ENCODE data around the gene UNC5C.

UNC5C gene

DNA sequence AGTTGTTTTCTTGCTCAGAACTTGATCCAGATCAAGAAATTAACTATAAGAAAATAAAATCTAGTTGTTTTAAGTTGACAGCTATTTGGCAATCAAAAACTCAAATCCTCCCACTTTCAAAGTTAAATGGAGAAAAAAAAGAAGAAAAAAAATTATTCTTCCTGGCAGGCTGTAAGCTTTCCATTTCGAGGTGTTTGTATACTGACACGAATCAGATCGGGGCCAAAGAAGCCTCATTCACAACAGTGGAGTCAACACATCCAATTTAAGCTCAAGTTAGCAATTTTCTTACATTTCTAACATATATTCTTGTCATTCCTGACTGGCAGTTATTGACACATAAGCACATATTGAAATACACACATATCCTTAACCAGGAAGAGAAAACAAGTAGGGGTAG is 119.4 kb downstream of the UNC5C start:
- H3K4me1 ChIP-seq (ENCODE audit: control insufficient read depth, insufficient read depth, low read length), result 0 out of 2 replicates have a peak, but pooled peaks cover 4% of the 10 kb centered on the region
- H3K9me3 ChIP-seq (ENCODE audit: control insufficient read depth, insufficient read depth, low read depth, low read length), result no peaks in the 10 kb centered on the region
- ChIA-PET POLR2A (no interaction called here), CTCF (no interaction called here)
- no peaks in the 10 kb centered on the region for H3K36me3 ChIP-seq (ENCODE audit: control insufficient read depth in 2 of 2, insufficient read depth in 1 of 2, low read length in 2 of 2)
- TF ChIP-seq ZNF571 (tag by site-specific recombination; IDR thresholded peaks at IDR 0.05) (no peak), ZNF211 (tag by site-specific recombination; IDR thresholded peaks at IDR 0.05; ENCODE audit: low read depth) (no peak), ZBTB1 (tag by site-specific recombination; IDR thresholded peaks at IDR 0.05) (no peak), ZNF2 (tag by site-specific recombination; IDR thresholded peaks at IDR 0.05) (no peak), ZFP3 (tag by site-specific recombination; IDR thresholded peaks at IDR 0.05; ENCODE audit: low read depth) (no peak), ZNF521 (tag by site-specific recombination; IDR thresholded peaks at IDR 0.05) (no peak), GLIS2 (tag by site-specific recombination; IDR thresholded peaks at IDR 0.05) (no peak), ZNF311 (tag by site-specific recombination; IDR thresholded peaks at IDR 0.05; ENCODE audit: borderline replicate concordance) (no peak), ZNF560 (tag by site-specific recombination; IDR thresholded peaks at IDR 0.05; ENCODE audit: borderline replicate concordance) (no peak), KLF16 (tag by site-specific recombination; IDR thresholded peaks at IDR 0.05) (no peak), ZNF140 (tag by site-specific recombination; IDR thresholded peaks at IDR 0.05) (no peak), PRDM1 (tag by site-specific recombination; IDR thresholded peaks at IDR 0.05) (no peak), ZNF626 (tag by site-specific recombination; IDR thresholded peaks at IDR 0.05) (no peak)
- TF ChIP-seq, protein P1, sequence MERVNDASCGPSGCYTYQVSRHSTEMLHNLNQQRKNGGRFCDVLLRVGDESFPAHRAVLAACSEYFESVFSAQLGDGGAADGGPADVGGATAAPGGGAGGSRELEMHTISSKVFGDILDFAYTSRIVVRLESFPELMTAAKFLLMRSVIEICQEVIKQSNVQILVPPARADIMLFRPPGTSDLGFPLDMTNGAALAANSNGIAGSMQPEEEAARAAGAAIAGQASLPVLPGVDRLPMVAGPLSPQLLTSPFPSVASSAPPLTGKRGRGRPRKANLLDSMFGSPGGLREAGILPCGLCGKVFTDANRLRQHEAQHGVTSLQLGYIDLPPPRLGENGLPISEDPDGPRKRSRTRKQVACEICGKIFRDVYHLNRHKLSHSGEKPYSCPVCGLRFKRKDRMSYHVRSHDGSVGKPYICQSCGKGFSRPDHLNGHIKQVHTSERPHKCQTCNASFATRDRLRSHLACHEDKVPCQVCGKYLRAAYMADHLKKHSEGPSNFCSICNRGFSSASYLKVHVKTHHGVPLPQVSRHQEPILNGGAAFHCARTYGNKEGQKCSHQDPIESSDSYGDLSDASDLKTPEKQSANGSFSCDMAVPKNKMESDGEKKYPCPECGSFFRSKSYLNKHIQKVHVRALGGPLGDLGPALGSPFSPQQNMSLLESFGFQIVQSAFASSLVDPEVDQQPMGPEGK (tag by site-specific recombination; IDR thresholded peaks at IDR 0.05), result no peak
- TF ChIP-seq, protein P2, sequence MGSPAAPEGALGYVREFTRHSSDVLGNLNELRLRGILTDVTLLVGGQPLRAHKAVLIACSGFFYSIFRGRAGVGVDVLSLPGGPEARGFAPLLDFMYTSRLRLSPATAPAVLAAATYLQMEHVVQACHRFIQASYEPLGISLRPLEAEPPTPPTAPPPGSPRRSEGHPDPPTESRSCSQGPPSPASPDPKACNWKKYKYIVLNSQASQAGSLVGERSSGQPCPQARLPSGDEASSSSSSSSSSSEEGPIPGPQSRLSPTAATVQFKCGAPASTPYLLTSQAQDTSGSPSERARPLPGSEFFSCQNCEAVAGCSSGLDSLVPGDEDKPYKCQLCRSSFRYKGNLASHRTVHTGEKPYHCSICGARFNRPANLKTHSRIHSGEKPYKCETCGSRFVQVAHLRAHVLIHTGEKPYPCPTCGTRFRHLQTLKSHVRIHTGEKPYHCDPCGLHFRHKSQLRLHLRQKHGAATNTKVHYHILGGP (tag by site-specific recombination; IDR thresholded peaks at IDR 0.05), result no peak
- TF ChIP-seq, protein P3, sequence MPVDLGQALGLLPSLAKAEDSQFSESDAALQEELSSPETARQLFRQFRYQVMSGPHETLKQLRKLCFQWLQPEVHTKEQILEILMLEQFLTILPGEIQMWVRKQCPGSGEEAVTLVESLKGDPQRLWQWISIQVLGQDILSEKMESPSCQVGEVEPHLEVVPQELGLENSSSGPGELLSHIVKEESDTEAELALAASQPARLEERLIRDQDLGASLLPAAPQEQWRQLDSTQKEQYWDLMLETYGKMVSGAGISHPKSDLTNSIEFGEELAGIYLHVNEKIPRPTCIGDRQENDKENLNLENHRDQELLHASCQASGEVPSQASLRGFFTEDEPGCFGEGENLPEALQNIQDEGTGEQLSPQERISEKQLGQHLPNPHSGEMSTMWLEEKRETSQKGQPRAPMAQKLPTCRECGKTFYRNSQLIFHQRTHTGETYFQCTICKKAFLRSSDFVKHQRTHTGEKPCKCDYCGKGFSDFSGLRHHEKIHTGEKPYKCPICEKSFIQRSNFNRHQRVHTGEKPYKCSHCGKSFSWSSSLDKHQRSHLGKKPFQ (tag by site-specific recombination; IDR thresholded peaks at IDR 0.05), result no peak
- H3K27ac ChIP-seq (ENCODE audit: extremely low read depth, low read depth, low read length), result no peak overlapping the region
- H3K4me3 ChIP-seq (ENCODE audit: low read depth, low read length), result no peak overlapping the region

DNA sequence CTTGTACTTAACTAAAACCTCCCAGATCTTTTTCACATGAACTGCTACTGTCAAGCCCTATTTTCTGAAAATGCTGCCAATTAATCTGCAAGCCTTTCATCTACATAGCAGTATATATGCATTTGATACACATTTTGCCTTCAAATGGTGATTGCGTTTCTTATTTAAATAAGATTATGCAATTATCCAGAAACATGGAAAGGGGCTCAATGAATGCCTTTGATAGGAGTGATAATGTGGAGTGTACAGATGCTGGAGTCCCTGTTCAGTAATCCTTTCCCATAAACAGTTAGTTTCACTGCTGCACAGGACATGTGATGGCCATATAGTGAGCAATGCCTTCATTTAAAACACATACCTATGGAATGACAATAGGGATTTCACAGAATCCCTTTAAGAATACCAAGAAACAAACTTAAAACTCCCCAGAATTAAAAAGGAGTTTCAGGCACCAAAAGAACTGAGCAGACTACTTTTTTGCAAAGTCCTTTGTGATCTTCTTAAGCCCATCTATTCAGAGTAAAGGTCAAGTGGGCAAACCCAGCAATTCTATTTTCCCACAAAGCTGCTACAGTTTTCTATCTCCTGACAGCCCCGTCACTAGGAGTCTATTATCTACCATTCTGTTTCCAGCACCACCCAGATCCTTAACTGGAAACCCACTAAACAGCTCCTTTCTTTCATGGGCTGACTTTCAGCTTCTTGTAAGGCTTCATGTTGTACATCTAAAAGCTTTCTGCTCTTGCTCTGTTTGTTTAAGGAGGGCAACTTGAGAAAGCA is 120.3 kb downstream of the UNC5C start:
- Histone ChIP-seq H3K36me3 (ENCODE audit: control insufficient read depth in 2 of 2, insufficient read depth in 1 of 2, low read length in 2 of 2) (no peaks in the 10 kb centered on the region), H3K4me1 (ENCODE audit: control insufficient read depth, insufficient read depth, low read length) (0 out of 2 replicates have a peak, but pooled peaks cover 4% of the 10 kb centered on the region), H3K4me3 (ENCODE audit: low read depth, low read length) (no peak overlapping the region), H3K9me3 (ENCODE audit: control insufficient read depth, insufficient read depth, low read depth, low read length) (no peaks in the 10 kb centered on the region), H3K27ac (ENCODE audit: extremely low read depth, low read depth, low read length) (no peak overlapping the region)
- POLR2A ChIA-PET, result no interaction called here
- CTCF ChIA-PET, result no interaction called here
- TF ChIP-seq, protein P4, sequence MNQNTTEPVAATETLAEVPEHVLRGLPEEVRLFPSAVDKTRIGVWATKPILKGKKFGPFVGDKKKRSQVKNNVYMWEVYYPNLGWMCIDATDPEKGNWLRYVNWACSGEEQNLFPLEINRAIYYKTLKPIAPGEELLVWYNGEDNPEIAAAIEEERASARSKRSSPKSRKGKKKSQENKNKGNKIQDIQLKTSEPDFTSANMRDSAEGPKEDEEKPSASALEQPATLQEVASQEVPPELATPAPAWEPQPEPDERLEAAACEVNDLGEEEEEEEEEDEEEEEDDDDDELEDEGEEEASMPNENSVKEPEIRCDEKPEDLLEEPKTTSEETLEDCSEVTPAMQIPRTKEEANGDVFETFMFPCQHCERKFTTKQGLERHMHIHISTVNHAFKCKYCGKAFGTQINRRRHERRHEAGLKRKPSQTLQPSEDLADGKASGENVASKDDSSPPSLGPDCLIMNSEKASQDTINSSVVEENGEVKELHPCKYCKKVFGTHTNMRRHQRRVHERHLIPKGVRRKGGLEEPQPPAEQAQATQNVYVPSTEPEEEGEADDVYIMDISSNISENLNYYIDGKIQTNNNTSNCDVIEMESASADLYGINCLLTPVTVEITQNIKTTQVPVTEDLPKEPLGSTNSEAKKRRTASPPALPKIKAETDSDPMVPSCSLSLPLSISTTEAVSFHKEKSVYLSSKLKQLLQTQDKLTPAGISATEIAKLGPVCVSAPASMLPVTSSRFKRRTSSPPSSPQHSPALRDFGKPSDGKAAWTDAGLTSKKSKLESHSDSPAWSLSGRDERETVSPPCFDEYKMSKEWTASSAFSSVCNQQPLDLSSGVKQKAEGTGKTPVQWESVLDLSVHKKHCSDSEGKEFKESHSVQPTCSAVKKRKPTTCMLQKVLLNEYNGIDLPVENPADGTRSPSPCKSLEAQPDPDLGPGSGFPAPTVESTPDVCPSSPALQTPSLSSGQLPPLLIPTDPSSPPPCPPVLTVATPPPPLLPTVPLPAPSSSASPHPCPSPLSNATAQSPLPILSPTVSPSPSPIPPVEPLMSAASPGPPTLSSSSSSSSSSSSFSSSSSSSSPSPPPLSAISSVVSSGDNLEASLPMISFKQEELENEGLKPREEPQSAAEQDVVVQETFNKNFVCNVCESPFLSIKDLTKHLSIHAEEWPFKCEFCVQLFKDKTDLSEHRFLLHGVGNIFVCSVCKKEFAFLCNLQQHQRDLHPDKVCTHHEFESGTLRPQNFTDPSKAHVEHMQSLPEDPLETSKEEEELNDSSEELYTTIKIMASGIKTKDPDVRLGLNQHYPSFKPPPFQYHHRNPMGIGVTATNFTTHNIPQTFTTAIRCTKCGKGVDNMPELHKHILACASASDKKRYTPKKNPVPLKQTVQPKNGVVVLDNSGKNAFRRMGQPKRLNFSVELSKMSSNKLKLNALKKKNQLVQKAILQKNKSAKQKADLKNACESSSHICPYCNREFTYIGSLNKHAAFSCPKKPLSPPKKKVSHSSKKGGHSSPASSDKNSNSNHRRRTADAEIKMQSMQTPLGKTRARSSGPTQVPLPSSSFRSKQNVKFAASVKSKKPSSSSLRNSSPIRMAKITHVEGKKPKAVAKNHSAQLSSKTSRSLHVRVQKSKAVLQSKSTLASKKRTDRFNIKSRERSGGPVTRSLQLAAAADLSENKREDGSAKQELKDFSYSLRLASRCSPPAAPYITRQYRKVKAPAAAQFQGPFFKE (tag by site-specific recombination; IDR thresholded peaks at IDR 0.05; ENCODE audit: borderline replicate concordance), result no peak
- no peak for TF ChIP-seq GLIS2 (tag by site-specific recombination; IDR thresholded peaks at IDR 0.05)
- TF ChIP-seq, protein P5, sequence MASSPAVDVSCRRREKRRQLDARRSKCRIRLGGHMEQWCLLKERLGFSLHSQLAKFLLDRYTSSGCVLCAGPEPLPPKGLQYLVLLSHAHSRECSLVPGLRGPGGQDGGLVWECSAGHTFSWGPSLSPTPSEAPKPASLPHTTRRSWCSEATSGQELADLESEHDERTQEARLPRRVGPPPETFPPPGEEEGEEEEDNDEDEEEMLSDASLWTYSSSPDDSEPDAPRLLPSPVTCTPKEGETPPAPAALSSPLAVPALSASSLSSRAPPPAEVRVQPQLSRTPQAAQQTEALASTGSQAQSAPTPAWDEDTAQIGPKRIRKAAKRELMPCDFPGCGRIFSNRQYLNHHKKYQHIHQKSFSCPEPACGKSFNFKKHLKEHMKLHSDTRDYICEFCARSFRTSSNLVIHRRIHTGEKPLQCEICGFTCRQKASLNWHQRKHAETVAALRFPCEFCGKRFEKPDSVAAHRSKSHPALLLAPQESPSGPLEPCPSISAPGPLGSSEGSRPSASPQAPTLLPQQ (tag by site-specific recombination; IDR thresholded peaks at IDR 0.05), result no peak
- TF ChIP-seq ZNF184 (tag by site-specific recombination; IDR thresholded peaks at IDR 0.05), result no peak
- no peak for TF ChIP-seq ZNF112 (tag by site-specific recombination; IDR thresholded peaks at IDR 0.05)
- TF ChIP-seq SP3 (tag by site-specific recombination; IDR thresholded peaks at IDR 0.05), result no peak
- no peak for TF ChIP-seq KLF1 (tag by site-specific recombination; IDR thresholded peaks at IDR 0.05)
- TF ChIP-seq ZNF658 (tag by site-specific recombination; IDR thresholded peaks at IDR 0.05), result no peak

Measured in HEK293 (cell line).